MCF 10A (cell line): ENCODE results near the gene TPBGL. TPM values are rescaled to one million over a fixed set of nuclear protein-coding genes. Genes with fewer than 3 reads are reported as not detected.

Experiments
- BruUV-seq: library from RNA; stranded (reverse); fragments of 400-500 nt; replicated peaks from 2 replicates; lab custom pipeline; 2021; lab: Mats Ljungman, UMichigan
- CTCF ChIA-PET: fragments of 300-600 bp; sonication (Branson Sonifier 250); formaldehyde crosslinking; extraction: SDS; loops from one replicate; lab custom pipeline; 2021; ENCODE audit warnings: antibody characterized with exemption, inconsistent platforms; lab: Yijun Ruan, JAX
- POLR2A ChIA-PET: fragments of 300-600, 350-650 bp; sonication (Branson Sonifier 250); formaldehyde crosslinking; extraction: SDS; loops from one replicate; lab custom pipeline; 2020; ENCODE audit warnings: antibody characterized with exemption, inconsistent platforms; lab: Yijun Ruan, JAX
- DNase-seq: peaks from one replicate; pipeline ENCODE4 v3.0.0-alpha.2; 2018; ENCODE audit not compliant: unreplicated experiment
- H3K27ac Mint-ChIP-seq: one replicate; pipeline ENCODE4 v1.8.0; 2022; ENCODE audit warnings: mild to moderate bottlenecking, low read depth, mixed read lengths; ENCODE audit not compliant: unreplicated experiment
- H3K27me3 Mint-ChIP-seq: one replicate; pipeline ENCODE4 v1.8.0; 2022; ENCODE audit warnings: mixed read lengths; ENCODE audit not compliant: insufficient read depth, unreplicated experiment
- H3K36me3 Mint-ChIP-seq: one replicate; pipeline ENCODE4 v1.8.0; 2022; ENCODE audit warnings: mild to moderate bottlenecking, moderate library complexity, mixed read lengths; ENCODE audit not compliant: insufficient read depth, unreplicated experiment
- H3K4me1 Mint-ChIP-seq: one replicate; pipeline ENCODE4 v1.8.0; 2022; ENCODE audit warnings: mixed read lengths; ENCODE audit not compliant: insufficient read depth, unreplicated experiment
- H3K4me3 Mint-ChIP-seq: one replicate; pipeline ENCODE4 v1.8.0; 2022; ENCODE audit warnings: mild to moderate bottlenecking, moderate library complexity, mixed read lengths; ENCODE audit not compliant: unreplicated experiment
- H3K9me3 Mint-ChIP-seq: one replicate; pipeline ENCODE4 v1.8.0; 2022; ENCODE audit warnings: mixed read lengths; ENCODE audit not compliant: unreplicated experiment
- intact Hi-C: fragments of 100-400 bp; cut with micrococcal nuclease; formaldehyde crosslinking; loops from 2 replicates; pipeline ENCODE4 v1.14.1; 2022
- total RNA-seq: library from RNA; stranded (reverse); gene quantifications from 2 replicates; pipeline ENCODE4 v1.2.3, GENCODE V29; 2022
- TF ChIP-seq, protein P1 (sequence below): fragments of 200-600 bp; IDR thresholded peaks from one replicate; pipeline ENCODE4 v1.8.0; 2022; ENCODE audit warnings: antibody characterized with exemption, mild to moderate bottlenecking; ENCODE audit not compliant: unreplicated experiment

The TPBGL gene
- total RNA-seq, 1 experiment from 2014 or later: not detected

DNA sequence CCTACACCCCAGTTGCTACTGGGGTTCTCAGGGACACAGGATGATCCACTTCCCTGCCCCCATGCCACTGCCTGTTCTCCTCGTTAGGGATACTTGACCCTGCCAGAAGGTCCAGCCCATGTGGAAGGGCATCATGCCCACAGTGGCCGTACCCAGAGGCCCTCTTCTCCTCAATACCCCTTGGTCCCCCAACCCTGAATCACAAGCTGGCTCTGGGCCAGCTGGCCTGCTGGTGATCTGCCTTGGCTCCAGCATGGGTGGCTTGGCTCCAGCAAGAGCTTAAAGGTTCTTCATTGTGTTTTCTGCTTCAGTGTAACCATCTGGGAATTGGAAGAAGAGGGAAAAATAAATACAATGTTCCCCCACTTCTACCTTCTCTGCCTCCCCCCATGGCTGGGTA, 11.1 kb upstream of the TPBGL start:
- TF ChIP-seq, protein P1, sequence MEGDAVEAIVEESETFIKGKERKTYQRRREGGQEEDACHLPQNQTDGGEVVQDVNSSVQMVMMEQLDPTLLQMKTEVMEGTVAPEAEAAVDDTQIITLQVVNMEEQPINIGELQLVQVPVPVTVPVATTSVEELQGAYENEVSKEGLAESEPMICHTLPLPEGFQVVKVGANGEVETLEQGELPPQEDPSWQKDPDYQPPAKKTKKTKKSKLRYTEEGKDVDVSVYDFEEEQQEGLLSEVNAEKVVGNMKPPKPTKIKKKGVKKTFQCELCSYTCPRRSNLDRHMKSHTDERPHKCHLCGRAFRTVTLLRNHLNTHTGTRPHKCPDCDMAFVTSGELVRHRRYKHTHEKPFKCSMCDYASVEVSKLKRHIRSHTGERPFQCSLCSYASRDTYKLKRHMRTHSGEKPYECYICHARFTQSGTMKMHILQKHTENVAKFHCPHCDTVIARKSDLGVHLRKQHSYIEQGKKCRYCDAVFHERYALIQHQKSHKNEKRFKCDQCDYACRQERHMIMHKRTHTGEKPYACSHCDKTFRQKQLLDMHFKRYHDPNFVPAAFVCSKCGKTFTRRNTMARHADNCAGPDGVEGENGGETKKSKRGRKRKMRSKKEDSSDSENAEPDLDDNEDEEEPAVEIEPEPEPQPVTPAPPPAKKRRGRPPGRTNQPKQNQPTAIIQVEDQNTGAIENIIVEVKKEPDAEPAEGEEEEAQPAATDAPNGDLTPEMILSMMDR: no peak
- intact Hi-C loops: no loop called here
- POLR2A ChIA-PET: no interaction called here
- no peak overlapping the region for H3K4me3 Mint-ChIP-seq
- peaks cover 43% of the 10 kb centered on the region for H3K27me3 Mint-ChIP-seq
- H3K9me3 Mint-ChIP-seq: no peaks in the 10 kb centered on the region
- H3K36me3 Mint-ChIP-seq: no peaks in the 10 kb centered on the region
- no TSS peak for BruUV-seq
- no peak for DNase-seq
- H3K4me1 Mint-ChIP-seq: no peaks in the 10 kb centered on the region
- H3K27ac Mint-ChIP-seq: no peak overlapping the region
- CTCF ChIA-PET: interaction anchor here (0.6 to 0.7 kb wide), 3 partner anchors 10 to 132 kb away, joined by 3 to 5 read pairs (median 3); no protein-coding TSS in a partner anchor

DNA sequence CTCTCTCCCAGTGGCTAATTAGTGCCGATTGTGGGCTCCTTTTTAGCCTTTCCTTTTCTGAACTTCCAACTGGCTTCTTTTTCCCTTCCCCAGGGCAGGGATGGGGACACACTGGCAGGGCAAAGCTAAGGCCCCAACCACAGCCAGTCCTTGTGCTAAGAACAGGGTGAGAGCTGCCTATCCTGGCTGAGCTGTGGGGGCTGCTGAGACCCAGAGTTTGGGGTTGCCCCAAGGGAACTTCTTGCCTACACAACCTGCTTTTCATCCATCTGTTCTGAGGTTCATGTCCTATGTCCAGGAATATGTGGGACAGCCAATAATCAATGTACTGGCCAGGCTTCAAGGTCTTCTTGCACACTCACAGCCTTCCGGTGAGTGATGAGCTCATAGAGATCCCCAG, 10.0 kb upstream of the TPBGL start:
- intact Hi-C loops: no loop called here
- no peak for DNase-seq
- no peak overlapping the region for H3K4me3 Mint-ChIP-seq
- ChIA-PET CTCF (interaction anchor here (0.8 to 2.8 kb wide), 6 partner anchors 11 to 90 kb away, joined by 3 to 10 read pairs (median 4); no protein-coding TSS in a partner anchor), POLR2A (no interaction called here)
- no peaks in the 10 kb centered on the region for H3K4me1 Mint-ChIP-seq
- peaks cover 38% of the 10 kb centered on the region for H3K27me3 Mint-ChIP-seq
- H3K27ac Mint-ChIP-seq: no peak overlapping the region
- H3K36me3 Mint-ChIP-seq: no peaks in the 10 kb centered on the region
- TF ChIP-seq, protein P1: no peak
- no TSS peak for BruUV-seq
- no peaks in the 10 kb centered on the region for H3K9me3 Mint-ChIP-seq

DNA sequence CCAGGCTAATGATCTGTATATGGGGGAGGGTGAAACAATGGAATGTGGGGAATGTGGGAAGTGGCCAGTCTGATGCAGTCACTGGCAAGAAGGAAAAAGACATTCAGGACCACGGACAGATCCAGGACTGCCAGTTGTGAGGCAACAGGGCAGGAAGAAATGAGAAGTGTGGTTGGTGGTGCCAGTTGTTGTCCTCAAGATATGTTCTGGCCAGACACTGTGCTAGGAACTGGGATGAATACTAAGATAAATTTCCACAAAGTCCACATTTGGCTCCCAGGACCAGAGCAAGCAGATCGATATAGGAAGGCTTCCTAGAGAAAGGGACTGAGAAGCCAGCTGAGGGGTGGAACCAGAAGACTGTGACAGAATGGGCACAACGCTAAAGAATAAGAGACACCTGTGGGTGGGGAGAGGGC, 6.8 kb upstream of the TPBGL start:
- peak; percentile 72 for DNase-seq
- Mint-ChIP-seq H3K27me3 (peaks cover 26% of the 10 kb centered on the region), H3K4me3 (no peak overlapping the region), H3K4me1 (no peaks in the 10 kb centered on the region), H3K9me3 (no peaks in the 10 kb centered on the region), H3K27ac (no peak overlapping the region), H3K36me3 (no peaks in the 10 kb centered on the region)
- POLR2A ChIA-PET: no interaction called here
- CTCF ChIA-PET: interaction anchor here (0.6 to 2.1 kb wide), 3 partner anchors 11 to 192 kb away, joined by 3 to 10 read pairs (median 3); no protein-coding TSS in a partner anchor
- no TSS peak for BruUV-seq
- TF ChIP-seq, protein P1: no peak
- intact Hi-C loops: loop anchor here (1.0 kb wide), 1 partner anchor 19 kb away; no protein-coding TSS in a partner anchor

DNA sequence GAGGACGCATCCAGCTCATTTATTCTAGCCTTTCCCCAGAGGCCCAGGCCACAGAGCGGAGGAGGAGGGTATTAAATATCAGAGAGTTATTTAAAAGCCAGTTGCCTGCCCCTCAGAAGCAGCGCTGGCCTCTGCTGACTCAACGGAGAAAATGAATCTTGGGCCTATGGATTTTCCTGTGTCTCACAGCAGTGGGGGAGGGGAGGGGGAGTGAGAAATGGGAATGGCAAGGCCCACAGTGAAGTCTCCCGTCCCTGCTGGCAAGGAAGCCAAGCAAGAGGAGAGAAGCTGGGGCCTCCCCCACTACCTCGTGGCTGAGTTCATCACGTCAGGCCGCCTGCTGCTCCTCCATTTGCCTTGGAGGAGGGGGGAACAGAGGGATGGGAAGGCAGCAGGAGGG, 4.5 kb upstream of the TPBGL start:
- POLR2A ChIA-PET: no interaction called here
- BruUV-seq: no TSS peak

More for the DNA sequence above, 4.5 kb upstream of the TPBGL start:
- no peak for DNase-seq
- H3K4me1 Mint-ChIP-seq: no peaks in the 10 kb centered on the region
- no peak overlapping the region for H3K27ac Mint-ChIP-seq
- no peaks in the 10 kb centered on the region for H3K36me3 Mint-ChIP-seq
- TF ChIP-seq, protein P1: no peak
- intact Hi-C loops: no loop called here
- H3K4me3 Mint-ChIP-seq: no peak overlapping the region
- CTCF ChIA-PET: interaction anchor here (2.1 kb wide), 1 partner anchor 13 kb away, joined by 10 read pairs; no protein-coding TSS in a partner anchor
- H3K27me3 Mint-ChIP-seq: peaks cover 22% of the 10 kb centered on the region
- H3K9me3 Mint-ChIP-seq: no peaks in the 10 kb centered on the region
